IMR-90 (cell line): Measurements from ENCODE around the gene ELOVL5.

Source experiments
- CEBPB ChIP-seq: IDR thresholded peaks from 2 replicates; pipeline ENCODE4 v1.6.1; 2012; ENCODE audit warnings: low read depth, low read length, improper control_type of control experiment
- CTCF ChIP-seq: conservative IDR thresholded peaks from 2 replicates; pipeline ENCODE4 v1.5.1; 2012; ENCODE audit warnings: mild to moderate bottlenecking, low read depth, low read length, improper control_type of control experiment
- POLR2A ChIP-seq: IDR thresholded peaks from 2 replicates; pipeline ENCODE4 v1.6.1; 2012; ENCODE audit warnings: mild to moderate bottlenecking, low read depth, low read length
- RFX5 ChIP-seq: IDR thresholded peaks from 2 replicates; pipeline ENCODE4 v1.8.0; 2012; ENCODE audit warnings: low read depth, mild to moderate bottlenecking, low read length, moderate library complexity

GRCh38 chr6:53309059-53309900 is 39.5 kb downstream of the ELOVL5 start:
- TF ChIP-seq POLR2A (no peak), CEBPB (peak; percentile 79), CTCF (no peak), RFX5 (no peak)
